Effector memory CD8-positive, alpha-beta T cell (primary cell): ENCODE measurements around the gene APH1B.
"Not testable (repeated sequence)": the region's sequence is repeated elsewhere in the genome, so short reads cannot be mapped to it uniquely, and the experiment has no call there.

ENCODE experiments used
- ATAC-seq: fragments of 150-1000 bp; cut with Tn5 transposase; replicated peaks from 2 replicates; pipeline ENCODE4 v1.10.0; 2021; ENCODE audit warnings: mild to moderate bottlenecking, moderate library complexity
- DNase-seq, 3 experiments: peaks; one replicate each; pipeline ENCODE4 v3.0.0; 2021
- H3K27ac Mint-ChIP-seq, 2 donors: one replicate each; pipeline ENCODE4 v1.8.0; 2022; ENCODE audit warnings: mild to moderate bottlenecking in 2 of 2, mixed read lengths in 2 of 2, moderate library complexity in 2 of 2
- H3K27me3 Mint-ChIP-seq, 2 donors: one replicate each; pipeline ENCODE4 v1.8.0; 2022; ENCODE audit warnings: mixed read lengths in 2 of 2
- H3K36me3 Mint-ChIP-seq: one replicate; pipeline ENCODE4 v1.8.0; 2022; ENCODE audit warnings: mild to moderate bottlenecking, moderate library complexity, mixed read lengths; ENCODE audit not compliant: insufficient read depth
- H3K4me1 Mint-ChIP-seq, 2 donors: one replicate each; pipeline ENCODE4 v1.8.0; 2022; ENCODE audit warnings: low read depth in 2 of 2, mixed read lengths in 2 of 2
- H3K4me3 Mint-ChIP-seq, 2 donors: one replicate each; pipeline ENCODE4 v1.8.0; 2022; ENCODE audit warnings: mild to moderate bottlenecking in 2 of 2, mixed read lengths in 2 of 2, moderate library complexity in 2 of 2
- H3K9me3 Mint-ChIP-seq, 2 donors: one replicate each; pipeline ENCODE4 v1.8.0; 2022; ENCODE audit warnings: mixed read lengths in 2 of 2

APH1B gene

DNA sequence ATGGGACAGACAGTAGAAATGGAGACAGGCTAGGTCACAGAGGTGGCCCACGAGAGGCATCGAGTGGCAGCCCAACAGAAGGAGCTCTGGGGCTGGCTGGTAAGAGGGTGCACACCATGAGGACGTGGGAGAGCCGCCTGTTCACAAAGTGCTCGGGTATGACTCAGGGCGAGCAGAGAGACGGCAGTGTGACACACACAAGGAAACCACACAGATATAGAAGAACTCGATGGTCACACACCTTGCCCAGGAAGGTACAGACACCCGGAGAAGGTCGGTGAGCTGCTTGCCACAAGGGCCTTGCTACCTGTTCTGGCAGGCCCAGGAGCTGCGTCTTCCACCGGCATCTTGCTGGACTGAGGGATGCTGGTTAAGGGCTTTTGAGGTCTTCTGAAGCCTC, 54.1 kb downstream of the APH1B start:
- Mint-ChIP-seq H3K4me1 (no peaks in the 10 kb centered on the region), H3K4me3 (no peak overlapping the region), H3K27ac (no peak overlapping the region), H3K9me3 (no peaks in the 10 kb centered on the region), H3K27me3 (peaks cover 11 to 27% of the 10 kb centered on the region in 2 donors), H3K36me3 (no peaks in the 10 kb centered on the region)
- no peak for ATAC-seq
- no peak for DNase-seq

DNA sequence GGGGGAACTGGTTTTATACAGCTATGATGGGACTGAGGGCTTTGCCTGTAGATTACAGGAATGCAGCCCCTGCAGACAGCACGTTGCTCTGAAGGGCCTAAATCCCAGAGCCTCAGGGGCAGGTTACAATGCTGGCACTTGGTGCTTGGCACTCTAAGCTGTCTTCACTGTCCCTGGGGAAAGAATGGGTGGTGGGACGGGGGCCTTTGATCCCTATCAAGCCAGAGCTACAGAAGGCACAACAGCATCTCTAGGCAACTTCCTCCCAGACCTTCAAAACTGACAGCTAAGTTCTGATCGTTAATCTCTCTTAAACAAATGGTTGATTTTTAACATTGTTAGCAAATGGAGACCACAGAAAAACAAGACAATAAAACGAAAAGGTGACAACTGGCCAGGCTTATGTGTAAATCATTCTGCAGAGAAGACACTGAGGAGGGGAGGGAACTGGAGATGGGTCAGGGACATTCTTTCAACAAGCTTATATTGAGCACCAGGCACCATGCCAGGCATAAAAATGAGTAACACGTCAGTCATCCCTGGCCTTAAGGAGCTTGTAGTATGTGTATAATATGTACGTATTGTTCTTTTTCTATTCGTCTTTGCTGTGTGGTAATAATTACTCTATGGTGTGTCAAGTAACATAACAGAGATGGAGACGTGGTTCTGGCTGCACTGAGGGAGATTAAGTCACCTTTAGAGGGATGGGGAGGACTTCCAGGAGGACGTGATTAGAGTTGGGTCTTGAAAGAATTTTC, 55.1 kb downstream of the APH1B start:
- Mint-ChIP-seq H3K36me3 (no peaks in the 10 kb centered on the region), H3K4me3 (no peak overlapping the region), H3K27ac (no peak overlapping the region), H3K9me3 (no peaks in the 10 kb centered on the region), H3K4me1 (no peaks in the 10 kb centered on the region), H3K27me3 (peaks cover 5 to 16% of the 10 kb centered on the region in 2 donors)
- ATAC-seq = no peak
- DNase-seq = no peak

DNA sequence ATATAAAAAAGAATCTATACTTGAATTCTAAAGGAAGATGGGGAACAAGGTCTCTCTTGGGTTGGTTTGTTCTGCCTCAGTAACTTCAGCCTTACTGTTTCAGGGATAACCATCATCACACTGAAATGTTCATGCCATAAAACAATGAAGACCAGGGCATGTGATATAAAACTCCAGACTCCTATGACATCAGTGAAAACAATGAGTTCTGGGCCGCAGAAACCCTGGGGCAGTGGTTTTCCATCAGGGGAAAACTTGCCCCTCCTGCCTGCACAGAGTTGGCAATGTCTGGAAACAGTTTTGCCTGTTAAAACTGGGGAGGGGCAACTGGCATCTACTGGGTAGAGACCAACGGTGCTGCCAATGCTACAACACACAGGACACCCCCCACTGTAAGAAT, 57.4 kb downstream of the APH1B start:
- ATAC-seq (no peak), DNase-seq (no peak)
- H3K9me3 Mint-ChIP-seq = no peaks in the 10 kb centered on the region
- H3K36me3 Mint-ChIP-seq = no peaks in the 10 kb centered on the region
- H3K4me3 Mint-ChIP-seq = no peak overlapping the region
- H3K27ac Mint-ChIP-seq = no peak overlapping the region
- H3K4me1 Mint-ChIP-seq = no peaks in the 10 kb centered on the region
- peaks cover 5 to 8% of the 10 kb centered on the region in 2 donors for H3K27me3 Mint-ChIP-seq

DNA sequence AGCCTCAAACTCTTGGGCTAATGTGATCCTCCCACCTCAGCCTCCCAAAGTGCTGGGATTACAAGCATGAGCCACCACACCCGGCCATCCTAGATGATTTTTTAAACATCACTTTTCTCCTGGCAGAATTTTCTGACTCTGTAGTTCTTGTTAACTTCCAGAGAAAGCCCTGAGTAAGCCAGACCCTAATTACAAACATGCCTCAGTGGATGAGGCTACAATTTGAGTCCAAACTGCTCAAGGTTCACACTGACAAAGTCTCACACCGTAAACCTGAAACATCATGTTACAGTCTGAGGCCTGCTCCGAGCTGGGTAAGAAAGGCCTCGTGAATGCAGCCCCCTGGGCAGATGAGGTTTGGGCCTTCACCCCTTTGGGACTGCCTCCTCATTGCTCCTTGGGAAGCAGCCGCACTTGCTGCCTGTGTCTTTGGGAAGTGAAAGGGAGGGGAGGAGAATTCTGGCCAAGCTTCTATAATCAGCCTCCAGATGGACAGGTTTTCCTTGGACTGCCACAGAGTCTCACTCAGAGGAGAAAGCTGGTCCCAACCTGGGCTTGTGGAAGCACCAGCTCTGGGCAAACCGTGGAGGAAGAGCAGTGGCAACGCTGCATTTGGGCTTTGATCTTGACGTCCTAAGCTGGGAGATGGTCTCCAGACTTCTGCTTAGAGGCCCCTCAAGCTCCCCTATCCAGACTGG, 58.3 kb downstream of the APH1B start:
- H3K27me3 Mint-ChIP-seq = peaks cover 14 to 17% of the 10 kb centered on the region in 2 donors
- H3K27ac Mint-ChIP-seq = no peak overlapping the region
- no peaks in the 10 kb centered on the region for H3K4me1 Mint-ChIP-seq
- no peak for DNase-seq
- no peaks in the 10 kb centered on the region for H3K9me3 Mint-ChIP-seq
- no peak for ATAC-seq
- no peak overlapping the region for H3K4me3 Mint-ChIP-seq
- H3K36me3 Mint-ChIP-seq = no peaks in the 10 kb centered on the region

DNA sequence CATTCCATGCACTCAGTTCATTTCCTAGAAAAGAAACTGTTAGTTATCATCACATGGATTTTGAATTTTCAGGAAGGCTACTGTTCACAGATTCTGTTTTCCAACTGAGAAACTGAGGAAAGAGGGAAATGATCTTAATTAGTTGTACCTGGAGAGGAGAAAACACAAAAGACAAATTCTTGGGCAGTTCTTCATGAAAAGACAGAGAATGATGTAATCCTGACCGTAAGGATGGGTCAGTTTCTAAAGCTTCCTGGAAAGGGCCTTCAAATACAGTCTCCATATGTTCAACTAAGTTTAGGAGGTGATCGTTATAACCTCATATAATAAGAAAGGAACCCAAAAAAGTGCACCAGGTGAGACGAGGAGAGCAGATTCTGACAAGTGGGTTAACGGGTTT, 59.6 kb downstream of the APH1B start:
- no peak for ATAC-seq
- H3K27ac Mint-ChIP-seq = no peak overlapping the region

DNA sequence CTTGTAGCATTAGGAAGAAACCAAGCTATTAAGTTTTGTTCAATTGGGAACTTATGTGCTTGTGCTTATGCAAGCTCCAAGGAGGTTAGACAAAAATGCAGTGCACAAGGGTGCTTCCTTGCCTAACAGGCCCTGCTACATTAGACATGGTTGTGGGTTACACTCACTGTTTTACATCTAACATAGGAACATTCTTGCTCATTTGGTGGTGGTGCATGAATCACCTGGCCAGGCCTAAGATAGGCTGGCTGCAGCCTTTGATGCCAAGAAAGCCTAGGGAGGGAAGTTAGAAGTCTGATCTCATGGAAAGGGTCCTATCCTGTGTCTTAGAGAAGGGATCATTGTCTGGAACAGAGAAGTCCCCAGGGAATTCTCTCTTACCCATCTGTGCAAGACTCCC, 60.8 kb downstream of the APH1B start:
- DNase-seq = no peak
- no peak overlapping the region for H3K27ac Mint-ChIP-seq
- peaks cover 31 to 34% of the 10 kb centered on the region in 2 donors for H3K27me3 Mint-ChIP-seq
- no peak for ATAC-seq
- no peaks in the 10 kb centered on the region for H3K36me3 Mint-ChIP-seq
- H3K9me3 Mint-ChIP-seq = no peaks in the 10 kb centered on the region
- H3K4me1 Mint-ChIP-seq = no peaks in the 10 kb centered on the region
- no peak overlapping the region for H3K4me3 Mint-ChIP-seq

More for the DNA sequence above, 59.6 kb downstream of the APH1B start:
- no peak for DNase-seq
- H3K9me3 Mint-ChIP-seq = no peaks in the 10 kb centered on the region
- no peaks in the 10 kb centered on the region for H3K4me1 Mint-ChIP-seq
- H3K27me3 Mint-ChIP-seq = peaks cover 27 to 31% of the 10 kb centered on the region in 2 donors
- H3K4me3 Mint-ChIP-seq = no peak overlapping the region
- H3K36me3 Mint-ChIP-seq = no peaks in the 10 kb centered on the region

DNA sequence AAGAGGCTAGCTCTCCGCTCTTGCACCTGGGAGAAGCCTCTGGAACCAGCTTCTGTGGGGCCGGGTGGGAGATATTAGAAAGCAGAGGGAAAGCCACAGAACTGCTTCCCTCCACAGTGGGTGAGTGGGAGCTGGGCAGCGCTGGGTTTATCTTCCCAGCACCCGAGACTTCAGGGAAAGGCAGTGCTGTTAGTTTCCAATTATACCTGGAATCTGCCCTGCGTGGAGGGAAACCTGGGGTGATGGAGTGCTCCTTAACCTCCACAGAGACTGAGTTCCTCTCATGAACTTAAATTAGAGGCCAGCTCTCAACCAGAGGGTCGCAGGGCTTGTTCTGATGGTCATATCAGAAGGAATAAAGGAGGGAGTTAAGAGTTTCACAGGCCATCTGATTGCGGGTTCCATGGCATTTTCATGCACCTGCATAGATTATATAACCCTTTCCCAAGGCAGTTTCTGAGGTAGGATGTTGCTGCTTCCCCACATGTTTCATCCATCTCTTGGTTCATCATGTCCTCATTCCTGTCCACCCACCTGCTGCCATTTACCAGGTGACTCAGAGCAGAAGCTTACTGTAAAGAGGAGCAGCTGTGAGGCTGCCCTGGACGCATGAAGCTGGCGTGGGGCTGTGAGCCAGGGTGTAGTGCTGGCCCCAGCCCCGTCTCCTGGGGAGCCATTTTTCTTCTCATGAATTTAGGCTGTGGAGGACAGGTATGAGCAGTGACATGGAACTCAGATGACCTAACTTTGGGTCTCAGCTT, 61.8 kb downstream of the APH1B start:
- H3K4me3 Mint-ChIP-seq = no peak overlapping the region
- peaks cover 39 to 41% of the 10 kb centered on the region in 2 donors for H3K27me3 Mint-ChIP-seq
- ATAC-seq (no peak), DNase-seq (no peak)
- no peaks in the 10 kb centered on the region for H3K36me3 Mint-ChIP-seq
- no peaks in the 10 kb centered on the region for H3K9me3 Mint-ChIP-seq
- H3K27ac Mint-ChIP-seq = no peak overlapping the region
- no peaks in the 10 kb centered on the region for H3K4me1 Mint-ChIP-seq

DNA sequence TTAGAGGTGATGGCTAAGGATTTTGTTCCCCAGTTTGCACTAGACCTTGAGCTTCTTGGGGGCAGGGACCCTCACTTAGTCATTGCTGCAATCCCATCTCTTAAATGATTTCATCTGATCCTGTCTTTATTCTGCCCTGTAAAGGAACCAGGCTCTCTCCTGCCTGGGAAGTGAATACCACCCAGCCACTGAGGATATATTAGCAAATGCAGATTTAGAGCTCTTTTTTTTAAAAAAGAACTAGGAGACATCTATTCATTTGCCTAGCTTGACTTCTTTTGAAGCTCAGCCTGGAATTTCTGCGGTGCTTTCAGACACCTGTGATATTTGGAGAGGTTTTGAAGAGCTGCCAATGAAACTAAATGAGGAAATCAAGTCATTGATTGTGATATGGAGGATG, 62.4 kb downstream of the APH1B start:
- ATAC-seq (no peak), DNase-seq (no peak)
- no peaks in the 10 kb centered on the region for H3K36me3 Mint-ChIP-seq
- no peaks in the 10 kb centered on the region for H3K4me1 Mint-ChIP-seq
- H3K27ac Mint-ChIP-seq = no peak overlapping the region
- no peaks in the 10 kb centered on the region for H3K9me3 Mint-ChIP-seq
- peaks cover 44 to 46% of the 10 kb centered on the region in 2 donors for H3K27me3 Mint-ChIP-seq
- no peak overlapping the region for H3K4me3 Mint-ChIP-seq

DNA sequence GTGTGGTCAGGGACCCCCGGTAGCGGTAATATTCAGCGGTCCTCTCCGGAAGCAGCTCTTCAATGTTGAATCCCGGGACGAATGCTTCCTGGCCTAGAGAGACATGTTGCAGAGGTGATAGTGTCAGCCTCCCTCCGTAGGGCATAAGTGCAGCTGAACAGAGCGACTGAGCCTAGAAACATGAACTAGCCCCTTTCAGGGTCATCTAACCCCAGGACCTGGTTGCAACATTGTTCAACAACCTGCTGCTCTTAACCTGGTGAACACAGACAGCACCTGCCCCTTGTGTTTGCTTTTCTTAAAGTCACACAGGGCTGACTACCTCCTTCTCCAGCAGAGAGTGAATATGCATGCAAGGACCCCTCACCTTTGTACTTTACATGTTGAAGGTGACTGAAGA, 62.9 kb downstream of the APH1B start:
- H3K4me3 Mint-ChIP-seq = no peak overlapping the region
- H3K27me3 Mint-ChIP-seq = peaks cover 47 to 51% of the 10 kb centered on the region in 2 donors
- ATAC-seq (no peak), DNase-seq (no peak)
- H3K27ac Mint-ChIP-seq = no peak overlapping the region
- H3K9me3 Mint-ChIP-seq = no peaks in the 10 kb centered on the region
- no peaks in the 10 kb centered on the region for H3K36me3 Mint-ChIP-seq
- no peaks in the 10 kb centered on the region for H3K4me1 Mint-ChIP-seq

DNA sequence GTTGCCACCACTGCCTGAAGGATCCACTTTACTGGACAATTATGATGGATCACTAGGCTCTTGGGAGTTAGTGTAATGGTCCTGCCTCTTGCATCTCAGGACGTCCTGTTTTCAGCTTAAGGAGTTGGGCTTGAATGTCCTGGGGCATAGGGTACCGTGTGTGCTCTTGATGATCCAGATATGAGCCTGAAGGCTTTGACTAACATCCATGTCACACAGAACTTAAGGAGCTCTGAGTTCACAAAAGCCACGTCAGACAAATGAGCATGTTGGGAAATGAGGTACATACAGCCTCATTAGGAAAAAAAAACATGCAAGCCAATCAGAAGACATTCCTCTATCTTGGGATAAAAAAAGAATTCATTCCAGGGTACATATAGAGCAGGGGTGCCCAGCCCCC, 63.5 kb downstream of the APH1B start:
- no peaks in the 10 kb centered on the region for H3K9me3 Mint-ChIP-seq
- no peaks in the 10 kb centered on the region for H3K36me3 Mint-ChIP-seq
- H3K27ac Mint-ChIP-seq = no peak overlapping the region
- H3K27me3 Mint-ChIP-seq = peaks cover 47 to 52% of the 10 kb centered on the region in 2 donors
- DNase-seq (no peak), ATAC-seq (no peak)
- H3K4me3 Mint-ChIP-seq = no peak overlapping the region
- H3K4me1 Mint-ChIP-seq = no peaks in the 10 kb centered on the region

DNA sequence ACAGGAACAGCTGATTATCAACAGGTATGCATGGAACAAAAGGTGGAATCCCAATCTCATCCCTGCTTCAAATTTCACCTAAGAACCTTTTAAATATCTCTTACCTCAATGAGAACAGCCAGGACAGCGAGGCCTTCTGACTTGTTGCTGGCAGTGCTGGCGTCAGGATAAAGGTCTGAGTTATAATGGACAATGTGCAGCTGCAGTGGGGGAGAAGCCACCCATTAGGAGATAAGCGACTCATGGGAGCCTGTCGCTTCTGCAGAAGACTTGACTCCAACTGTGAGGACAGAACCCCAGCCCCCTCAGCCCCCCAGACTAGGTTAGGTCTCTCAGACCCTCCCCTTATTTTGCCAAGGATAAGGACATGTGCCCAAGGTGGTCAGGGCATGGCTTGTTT, 64.5 kb downstream of the APH1B start:
- no peaks in the 10 kb centered on the region for H3K9me3 Mint-ChIP-seq
- ATAC-seq = no peak
- peaks cover 50 to 62% of the 10 kb centered on the region in 2 donors for H3K27me3 Mint-ChIP-seq

DNA sequence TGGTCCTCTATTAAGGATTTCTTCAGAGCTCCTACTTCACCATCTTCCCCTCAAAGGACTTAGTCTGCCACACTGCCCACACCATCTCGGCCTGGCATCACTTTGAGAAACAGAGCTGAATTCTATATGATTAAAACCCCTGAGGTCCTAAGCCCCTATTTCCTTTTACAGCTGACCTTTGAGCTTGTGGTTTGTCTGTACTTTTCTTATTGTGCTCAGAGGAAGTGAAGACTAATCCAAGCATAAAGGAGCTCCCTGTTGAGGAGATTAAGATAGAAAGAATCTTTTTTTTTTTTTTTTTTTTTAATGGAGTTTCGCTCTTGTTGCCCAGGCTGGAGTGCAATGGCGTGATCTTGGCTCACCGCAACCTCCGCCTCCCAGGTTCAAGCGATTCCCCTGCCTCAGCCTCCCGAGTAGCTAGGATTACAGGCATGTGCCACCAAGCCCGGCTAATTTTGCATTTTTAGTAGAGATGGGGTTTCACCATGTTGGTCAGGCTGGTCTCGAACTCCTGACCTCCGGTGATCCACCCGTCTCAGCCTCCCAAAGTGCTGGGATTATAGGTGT, 65.7 kb downstream of the APH1B start:
- ATAC-seq = not testable (repeated sequence)
- H3K27me3 Mint-ChIP-seq = peaks cover 51 to 64% of the 10 kb centered on the region in 2 donors

More for the DNA sequence above, 64.5 kb downstream of the APH1B start:
- no peaks in the 10 kb centered on the region for H3K36me3 Mint-ChIP-seq
- no peak overlapping the region for H3K27ac Mint-ChIP-seq
- no peak for DNase-seq
- no peak overlapping the region for H3K4me3 Mint-ChIP-seq
- no peaks in the 10 kb centered on the region for H3K4me1 Mint-ChIP-seq

DNA sequence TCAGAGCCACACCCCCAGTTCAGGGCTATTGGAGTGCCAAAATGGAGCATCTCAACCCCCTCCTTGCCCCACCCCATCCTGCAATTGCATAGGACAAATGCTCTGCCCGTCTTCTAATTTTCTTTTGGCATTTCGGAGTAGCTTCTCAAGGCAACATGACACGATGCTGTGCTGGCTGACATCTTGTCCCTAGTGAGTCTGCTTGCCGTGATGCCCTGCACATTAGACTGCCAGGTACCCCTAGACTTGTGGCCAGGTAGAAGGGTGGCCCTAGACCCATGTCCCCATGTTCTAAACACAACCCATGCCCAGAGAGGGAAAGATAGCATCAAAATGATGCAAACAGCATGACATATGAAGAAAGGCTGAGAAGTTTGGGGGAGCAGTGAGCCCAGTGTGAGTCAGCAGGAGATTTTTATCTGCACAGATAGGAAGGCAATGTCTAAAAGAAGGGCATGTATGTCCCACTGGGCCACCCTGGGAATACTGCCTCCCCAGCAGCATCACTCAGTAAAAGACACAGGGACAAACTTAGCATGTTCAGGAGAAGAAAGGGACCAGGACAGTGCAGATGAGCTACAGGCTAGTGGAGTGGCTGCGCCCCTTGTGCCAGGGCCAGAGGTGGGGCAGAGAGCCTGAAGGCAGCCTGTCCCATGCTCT, 67.5 kb downstream of the APH1B start:
- Mint-ChIP-seq H3K9me3 (no peaks in the 10 kb centered on the region), H3K36me3 (no peaks in the 10 kb centered on the region), H3K27ac (no peak overlapping the region), H3K27me3 (peaks cover 54 to 62% of the 10 kb centered on the region in 2 donors), H3K4me3 (no peak overlapping the region), H3K4me1 (peaks cover 0 to 3% of the 10 kb centered on the region in 2 donors)
- no peak for DNase-seq
- no peak for ATAC-seq

More for the DNA sequence above, 65.7 kb downstream of the APH1B start:
- not testable (repeated sequence) for H3K4me3 Mint-ChIP-seq, DNase-seq, H3K36me3 Mint-ChIP-seq, H3K4me1 Mint-ChIP-seq, H3K27ac Mint-ChIP-seq, H3K9me3 Mint-ChIP-seq
